ENCODE data around the gene NUP205.
"Not testable (repeated sequence)": the region's sequence is repeated elsewhere in the genome, so short reads cannot be mapped to it uniquely, and the experiment has no call there.

Gene NUP205

DNA sequence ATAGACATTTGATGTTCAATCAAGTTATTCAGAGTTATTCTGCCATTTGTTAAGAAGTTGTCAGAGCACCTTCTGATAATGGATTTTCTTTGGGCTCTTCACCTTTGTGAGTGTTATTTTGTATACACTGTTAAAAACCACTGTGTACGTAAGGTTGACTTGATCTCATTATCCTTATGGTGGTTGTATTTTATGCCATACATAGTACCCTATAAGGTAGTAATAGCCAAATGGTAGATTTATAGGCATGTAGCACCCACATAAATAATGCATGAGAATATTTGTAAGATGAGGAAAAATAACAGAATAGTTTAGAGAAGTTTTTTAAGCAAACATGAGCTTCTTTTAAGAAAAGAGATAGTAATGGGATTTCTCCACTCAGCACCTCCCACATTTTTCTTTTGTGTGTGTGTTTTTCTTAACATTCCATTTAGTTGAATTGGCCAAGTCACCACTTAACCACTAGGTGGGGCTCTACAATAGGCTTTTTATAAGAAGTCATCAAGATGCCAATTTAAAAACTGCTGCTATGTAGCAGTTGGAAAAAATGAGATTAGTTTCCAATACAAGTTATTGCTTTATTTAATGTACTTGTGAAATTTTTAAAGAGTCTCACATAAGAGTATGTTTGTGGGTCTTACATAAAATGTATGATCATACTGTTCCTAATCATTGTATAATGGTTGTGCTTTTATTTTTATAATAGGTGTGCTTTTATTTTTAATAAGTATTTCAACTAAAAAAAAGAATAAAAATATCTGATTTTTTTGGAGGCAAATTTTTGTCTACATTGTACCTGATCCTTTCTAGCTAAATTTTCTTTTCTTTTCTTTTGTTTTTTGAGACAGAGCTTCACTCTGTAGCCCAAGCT, 63.5 kb downstream of the NUP205 start:
- DNase-seq (ENCODE audit: low read depth in 2 of 3, low spot score in 1 of 3): no peak

DNA sequence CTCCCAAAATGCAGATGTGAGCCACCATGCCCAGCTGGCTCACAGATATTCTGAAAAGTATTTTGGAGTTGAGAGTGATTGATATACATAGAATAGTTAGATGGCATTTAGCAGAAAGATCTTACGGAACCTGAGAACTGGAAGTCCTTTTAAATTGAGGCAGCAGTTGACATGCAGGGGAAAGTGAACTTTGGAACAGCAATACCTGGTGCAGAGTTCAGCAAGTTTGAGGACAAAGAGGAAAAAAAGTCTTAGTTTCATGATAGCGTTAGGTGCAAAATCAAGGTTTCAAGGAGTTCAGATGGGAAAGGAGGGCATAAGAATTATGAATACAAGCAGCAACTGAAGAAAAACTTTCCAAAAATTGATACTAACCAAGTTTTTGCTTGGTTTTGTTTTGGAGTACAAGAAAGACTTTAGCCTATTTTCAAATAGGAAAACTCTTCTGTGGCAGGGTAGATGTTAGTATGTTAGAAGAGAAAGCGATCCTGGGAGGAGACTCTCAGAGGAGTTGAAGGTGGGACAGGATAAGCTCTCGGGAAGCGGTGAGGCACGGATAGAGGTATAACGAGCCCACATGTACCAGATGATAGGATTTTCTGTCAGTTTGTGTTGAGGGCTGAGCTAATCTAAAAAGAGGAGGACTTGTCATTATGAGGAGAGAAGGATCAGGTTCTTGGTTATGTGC, 76.6 kb downstream of the NUP205 start:
- no peak for DNase-seq (ENCODE audit: low read depth in 2 of 3, low spot score in 1 of 3)

DNA sequence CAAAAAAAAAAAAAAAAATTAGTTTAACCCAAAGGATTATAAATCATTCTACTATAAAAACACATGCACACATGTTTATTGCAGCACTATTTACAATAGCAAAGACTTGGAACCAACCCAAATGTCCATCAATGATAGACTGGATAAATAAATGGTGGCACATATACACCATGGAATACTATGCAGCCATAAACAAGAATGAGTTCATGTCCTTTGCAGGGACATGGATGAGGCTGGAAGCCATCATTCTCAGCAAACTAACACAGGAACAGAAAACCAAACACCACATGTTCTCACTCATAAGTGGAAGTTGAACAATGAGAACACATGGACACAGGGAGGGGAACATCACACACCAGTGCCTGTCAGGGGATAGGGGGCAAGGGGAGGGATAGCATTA, 82.0 kb downstream of the NUP205 start:
- DNase-seq (ENCODE audit: low read depth in 2 of 3, low spot score in 1 of 3): not testable (repeated sequence)

DNA sequence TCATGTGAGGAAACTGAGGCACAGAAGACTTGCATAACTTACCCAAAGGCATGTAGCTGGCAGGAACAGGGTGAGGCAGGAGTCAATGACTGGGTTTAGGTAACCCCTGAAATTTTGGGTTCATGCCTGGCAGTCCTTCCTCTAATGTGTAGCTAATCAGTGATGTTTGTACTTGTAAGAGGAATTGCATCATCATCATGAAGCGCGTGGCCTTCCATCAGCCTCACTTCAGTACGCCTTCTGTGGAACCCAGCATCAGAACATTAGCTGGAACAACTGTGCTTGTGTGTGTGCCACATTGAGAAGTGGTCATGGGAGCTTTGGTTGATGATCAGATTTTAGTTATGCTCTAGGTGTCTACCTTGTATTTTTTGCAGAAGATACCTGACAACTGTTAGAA, 86.4 kb downstream of the NUP205 start:
- DNase-seq (ENCODE audit: low read depth in 2 of 3, low spot score in 1 of 3): no peak

DNA sequence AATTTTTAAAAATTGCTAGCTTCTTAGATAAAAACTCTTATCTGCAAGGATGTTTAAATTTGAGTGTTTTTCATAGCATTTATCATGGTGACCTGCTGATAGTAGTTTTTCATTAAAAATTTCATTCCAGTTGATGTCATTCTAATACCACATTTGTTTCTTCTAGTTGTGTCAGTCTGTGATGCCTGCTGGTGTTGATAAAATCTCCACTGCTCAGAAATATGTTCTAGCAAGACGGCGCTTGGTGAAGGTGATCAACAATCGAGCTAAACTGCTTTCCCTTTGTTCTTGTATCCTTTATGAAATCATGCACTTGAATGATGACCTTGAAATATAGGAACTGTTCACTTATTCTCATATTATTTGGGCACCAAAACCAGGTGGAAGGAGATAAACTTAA, 87.0 kb downstream of the NUP205 start:
- DNase-seq (ENCODE audit: low read depth in 2 of 3, low spot score in 1 of 3): no peak

DNA sequence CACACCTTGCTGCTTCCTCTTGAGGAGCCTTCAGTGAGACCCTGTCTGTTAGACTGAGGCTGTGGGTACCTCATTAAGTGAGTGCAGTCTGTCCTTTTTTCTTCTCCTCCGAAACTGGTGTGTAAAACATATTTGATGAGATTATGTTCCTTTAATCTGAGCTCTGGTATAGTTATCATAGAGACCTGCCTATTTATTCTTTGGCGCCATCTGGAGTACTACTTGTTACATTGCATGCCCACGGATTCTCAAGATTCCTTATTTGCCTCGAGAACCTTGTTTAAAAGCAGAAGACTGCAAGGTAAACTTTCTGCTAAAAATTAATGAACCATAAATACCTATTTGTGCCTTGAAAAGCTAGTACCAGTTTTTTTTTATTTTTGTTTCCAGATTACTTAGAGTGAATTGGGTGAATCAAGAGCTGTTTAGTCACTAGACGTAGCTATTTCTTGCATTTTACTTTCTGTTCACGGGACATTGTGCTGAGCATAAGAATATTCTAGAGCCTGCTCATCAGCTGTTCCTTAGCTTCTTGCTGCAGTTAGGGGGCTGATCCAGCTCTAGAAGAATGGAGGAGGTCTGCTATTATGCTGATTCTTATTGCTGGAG, 87.7 kb downstream of the NUP205 start:
- DNase-seq (ENCODE audit: low read depth in 2 of 3, low spot score in 1 of 3): no peak

DNA sequence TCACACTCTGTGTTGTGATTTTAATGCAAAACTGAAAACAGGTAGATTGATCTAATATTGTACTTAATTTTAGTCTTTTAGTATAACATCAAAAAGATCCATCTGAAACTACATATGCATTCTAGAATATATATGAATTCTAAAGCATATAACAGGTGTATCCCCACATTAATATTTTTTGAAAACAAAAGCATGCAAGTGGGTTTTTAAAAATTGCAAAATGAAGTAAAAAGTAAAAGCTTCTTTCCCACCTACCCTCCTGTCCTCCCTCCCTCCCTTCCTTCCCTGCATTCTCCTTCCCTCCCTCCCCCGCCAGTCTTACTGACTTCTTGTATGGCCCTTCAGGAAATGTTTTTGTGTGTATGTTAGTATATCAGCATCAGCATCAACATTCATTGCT, 90.0 kb downstream of the NUP205 start:
- no peak for DNase-seq (ENCODE audit: low read depth in 2 of 3, low spot score in 1 of 3)

DNA sequence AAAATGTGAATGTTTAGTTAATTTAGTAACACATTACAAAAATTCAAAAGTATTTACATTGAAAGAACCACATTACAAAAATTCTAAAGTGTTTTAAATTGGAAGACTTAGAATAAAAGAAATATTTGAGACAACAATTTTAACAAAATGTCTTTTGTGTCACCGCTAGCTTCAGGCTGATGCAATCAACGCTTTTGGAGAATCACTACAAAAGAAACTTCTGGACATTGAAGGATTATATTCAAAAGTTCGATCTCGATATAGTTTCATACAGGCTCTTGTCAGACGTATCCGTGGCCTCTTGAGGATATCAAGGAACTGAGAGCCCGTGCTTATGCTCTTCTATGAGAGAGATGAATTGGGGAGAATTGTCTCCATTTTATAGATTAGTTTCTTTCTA, 90.5 kb downstream of the NUP205 start:
- no peak for DNase-seq (ENCODE audit: low read depth in 2 of 3, low spot score in 1 of 3)

DNA sequence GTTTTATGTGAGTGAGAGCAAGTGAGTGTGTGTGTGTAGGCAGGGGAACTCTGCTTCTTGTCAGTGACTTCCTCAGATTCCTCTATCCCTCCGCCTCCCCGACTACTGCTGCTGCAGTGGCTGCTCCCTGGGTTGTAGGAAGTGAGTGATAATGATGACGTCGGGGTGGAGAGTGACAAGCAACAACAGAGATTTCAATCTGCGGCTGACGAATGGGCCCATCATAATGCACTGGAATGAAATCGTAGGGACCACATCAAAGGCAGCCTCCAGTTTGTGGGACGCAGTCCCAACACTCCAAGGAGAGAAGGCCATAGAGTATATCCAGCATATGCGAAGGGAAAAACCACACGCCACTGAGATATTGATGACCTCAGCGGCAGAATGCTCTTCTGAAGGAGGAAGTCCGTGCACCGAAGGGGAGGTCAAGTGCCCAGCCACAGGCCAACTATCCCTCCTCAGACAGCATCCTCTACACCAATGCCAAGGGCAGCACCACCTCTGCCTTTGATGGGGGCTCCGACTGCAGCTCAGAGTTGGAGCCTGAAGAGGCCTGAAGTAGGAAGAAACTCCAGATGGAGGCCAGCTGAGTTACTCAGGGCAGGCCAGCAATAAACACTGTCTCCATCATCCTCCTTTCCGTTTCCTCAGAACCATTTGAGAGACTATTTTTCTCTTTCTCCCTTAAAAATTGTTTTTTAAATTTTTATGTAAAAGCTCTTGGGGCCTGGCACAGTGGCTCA, 93.3 kb downstream of the NUP205 start:
- DNase-seq (ENCODE audit: low read depth in 2 of 3, low spot score in 1 of 3): no peak

DNA sequence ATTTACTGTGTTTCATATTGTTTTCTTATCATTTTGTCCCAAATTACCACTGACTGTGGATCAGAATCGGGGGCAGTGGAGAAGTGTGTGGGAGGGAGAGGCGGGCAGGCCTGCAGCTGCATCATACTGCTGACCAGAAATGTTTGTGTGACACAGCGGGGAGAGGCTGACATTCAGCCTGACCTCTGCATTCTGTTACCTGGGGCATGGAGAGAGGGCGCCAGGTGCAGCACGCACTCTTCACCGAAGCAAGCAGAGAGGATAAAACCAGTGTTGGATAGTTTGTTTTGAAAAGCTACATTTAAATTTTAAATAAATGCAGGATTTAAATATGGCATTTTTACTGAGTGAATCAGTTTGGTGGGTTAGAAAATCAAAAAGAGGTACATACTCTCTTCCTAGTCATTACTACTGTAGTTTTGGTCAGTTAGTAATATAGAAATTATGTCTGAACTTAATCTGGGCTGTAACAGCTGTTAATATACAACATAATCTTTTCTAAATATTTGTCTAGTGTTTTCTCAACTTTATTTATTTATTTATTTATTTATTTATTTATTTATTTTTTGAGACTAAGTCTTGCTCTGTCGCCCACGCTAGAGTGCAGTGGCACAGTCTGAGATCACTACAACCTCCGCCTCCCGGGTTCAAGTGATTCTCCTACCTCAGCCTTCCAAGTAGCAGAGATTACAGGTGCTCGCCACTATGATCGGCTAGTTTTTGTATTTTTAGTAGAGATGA, 95.8 kb downstream of the NUP205 start:
- no peak for DNase-seq (ENCODE audit: low read depth in 2 of 3, low spot score in 1 of 3)

DNA sequence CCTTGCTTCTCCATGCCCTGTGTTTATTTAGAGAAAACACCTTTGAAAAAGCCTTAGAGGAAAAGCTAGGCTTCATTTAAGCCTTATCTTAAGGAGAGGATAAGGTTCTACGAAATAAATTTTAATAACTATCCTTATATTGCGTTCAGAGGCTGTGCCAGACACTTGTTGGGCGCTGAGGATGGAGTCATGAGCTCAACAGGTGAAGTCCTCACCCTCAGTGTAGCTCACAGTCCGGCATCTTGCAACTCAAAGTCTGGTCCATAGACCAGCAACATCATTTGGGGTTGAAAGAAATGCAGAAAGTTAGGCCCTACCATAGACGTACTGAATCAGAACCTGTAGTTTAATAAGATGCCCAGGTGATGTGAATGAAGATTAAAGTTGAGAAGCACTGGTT, 100.8 kb downstream of the NUP205 start:
- no peak for DNase-seq (ENCODE audit: low read depth in 2 of 3, low spot score in 1 of 3)

DNA sequence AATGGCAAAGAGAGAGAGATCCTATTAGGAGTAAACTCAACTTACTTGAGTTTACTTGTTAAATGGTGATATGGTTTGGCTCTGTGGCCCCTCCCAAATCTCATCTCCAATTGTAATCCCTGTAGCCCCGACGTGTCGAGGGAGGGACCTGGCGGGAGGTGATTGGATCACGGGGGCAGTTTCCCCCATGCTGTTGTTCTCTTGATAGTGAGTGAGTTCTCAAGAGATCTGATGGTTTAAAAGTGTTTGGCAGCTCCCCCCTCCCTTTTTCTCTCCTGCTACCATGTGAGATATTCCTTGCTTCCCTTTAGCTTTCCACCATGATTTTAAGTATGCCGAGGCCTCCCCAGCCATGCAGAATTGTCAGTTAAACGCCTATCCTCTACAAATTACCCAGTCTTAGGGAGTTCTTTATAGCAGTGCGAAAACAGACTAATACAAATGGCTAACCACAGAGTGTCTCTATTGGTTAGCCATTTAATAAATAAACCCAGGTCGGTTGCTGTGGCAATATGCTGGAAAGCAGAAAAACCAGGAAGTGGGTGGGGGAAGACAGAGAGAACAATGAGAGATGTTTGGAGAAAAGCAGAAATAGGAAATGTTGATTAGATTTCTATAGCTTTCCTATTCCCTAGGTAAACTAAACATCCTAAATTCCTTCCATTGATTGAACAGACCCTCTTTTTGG, 101.6 kb downstream of the NUP205 start:
- no peak for DNase-seq (ENCODE audit: low read depth in 2 of 3, low spot score in 1 of 3)

DNA sequence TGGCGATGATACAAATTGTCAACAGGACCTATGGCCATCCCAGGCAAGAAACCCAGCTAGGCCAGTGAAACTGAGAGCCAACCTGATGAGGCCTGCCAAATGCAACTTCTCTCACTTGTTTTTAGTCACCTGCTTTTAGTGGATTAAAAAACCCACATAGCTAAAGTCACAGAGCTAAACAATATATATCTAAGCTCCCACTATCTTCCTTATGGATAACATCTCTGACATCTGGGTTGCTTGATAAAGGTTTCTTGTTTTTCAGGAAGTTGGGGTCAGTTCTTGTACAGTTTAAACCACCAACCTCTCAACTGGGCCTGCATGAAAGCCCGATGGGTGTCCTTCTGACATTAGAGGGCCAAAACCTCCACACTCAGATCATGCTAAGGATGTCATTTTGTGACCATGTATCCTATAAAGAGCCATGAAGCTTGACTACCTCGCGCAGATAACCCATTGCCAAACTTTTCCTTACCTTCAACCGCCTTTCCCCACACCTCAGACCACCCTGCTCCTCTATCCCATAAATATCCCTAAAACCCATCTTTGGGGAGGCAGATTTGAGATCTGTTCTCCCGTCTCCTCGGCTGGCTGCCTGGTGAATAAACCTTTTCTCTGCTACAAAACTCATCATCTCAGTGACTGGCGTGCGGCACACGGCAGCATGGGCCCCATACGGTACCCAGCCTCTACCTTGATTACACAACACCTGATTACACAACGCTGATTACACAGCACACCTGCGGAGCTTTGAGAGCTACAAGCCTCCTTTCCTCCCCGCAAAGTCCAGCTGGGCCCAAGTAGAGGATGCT, 103.8 kb downstream of the NUP205 start:
- DNase-seq (ENCODE audit: low read depth in 2 of 3, low spot score in 1 of 3): no peak

DNA sequence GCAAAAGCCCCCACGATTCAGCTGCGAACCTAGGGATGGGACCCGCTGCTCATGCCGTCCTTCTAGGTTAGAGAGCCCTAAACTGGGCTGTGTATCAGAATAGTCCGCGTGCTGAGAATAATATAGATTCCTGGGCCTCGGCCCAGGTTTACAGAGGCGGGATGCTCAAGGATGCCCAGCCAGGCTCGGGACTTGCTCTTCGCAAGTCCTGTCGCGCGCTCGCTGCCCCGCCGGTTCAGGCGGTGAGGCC, 104.3 kb downstream of the NUP205 start:
- DNase-seq (ENCODE audit: low read depth in 2 of 3, low spot score in 1 of 3): no peak

DNA sequence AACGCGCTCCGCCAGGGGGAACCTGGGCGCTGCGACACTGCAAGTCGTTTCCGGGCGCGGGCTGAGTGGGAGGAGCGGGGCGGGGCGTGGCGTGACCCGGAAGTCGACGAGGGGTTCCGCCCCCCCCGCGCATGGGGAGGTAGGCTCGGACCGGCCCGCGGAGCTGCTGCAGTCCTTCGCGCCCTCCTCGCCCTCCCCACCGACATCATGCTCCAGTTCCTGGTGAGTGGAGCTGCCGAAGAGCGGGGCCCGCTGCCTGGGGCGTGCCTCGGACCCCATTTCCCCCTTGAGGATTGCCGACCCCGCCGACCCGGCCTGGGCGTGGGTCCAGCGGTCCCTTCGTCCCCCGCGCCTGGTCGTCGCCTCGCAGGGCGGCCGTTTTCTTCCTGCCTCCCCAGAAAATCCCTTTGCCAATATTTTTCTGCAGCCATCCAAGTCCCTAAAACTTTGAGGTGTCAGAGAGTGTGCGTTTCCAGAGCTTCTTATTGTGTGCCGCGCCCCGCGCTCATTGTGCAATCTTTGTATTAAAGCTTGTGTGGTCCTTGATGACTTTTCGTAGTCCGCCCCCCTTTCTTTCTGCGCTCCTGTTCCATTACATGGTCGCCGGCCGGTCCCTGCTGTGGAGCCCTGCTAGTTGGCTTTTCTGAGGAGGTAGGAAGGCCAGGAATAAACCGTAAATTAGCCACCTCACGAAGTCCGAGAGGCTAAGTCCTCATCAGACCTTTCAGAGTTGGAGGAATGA, 104.8 kb downstream of the NUP205 start, which contains the start of gene STMP1:
TSS of gene STMP1 (plus strand) at position 142 of the 742 bp plus-strand sequence.
- DNase-seq (ENCODE audit: low read depth in 2 of 3, low spot score in 1 of 3): peak; percentile 93 to 97 (median 95)

DNA sequence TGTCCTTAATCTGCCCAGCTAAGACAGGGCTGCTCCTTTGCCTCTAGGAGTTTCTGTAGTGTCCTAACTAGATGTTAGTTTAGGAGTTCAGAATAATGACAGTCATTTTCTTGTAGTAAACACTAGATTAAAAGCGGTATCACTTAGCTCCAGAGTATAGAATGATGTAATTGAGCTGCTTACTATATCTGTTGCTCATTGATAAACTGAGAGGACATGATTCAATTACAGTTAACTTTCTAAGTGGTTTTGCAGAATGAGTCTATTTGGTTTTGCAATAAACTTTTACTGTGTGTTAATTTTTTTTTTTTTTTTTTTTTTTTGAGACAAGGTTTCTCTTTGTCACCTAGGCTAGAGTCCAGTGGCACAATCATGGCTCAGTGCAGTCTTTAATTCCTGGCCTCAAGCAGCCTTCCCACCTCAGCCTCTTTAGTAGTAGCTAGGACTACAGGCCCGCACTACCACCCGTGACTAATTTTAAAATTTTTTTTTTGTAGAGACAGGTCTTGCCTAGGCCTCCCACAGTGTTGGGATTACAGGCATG, 106.4 kb downstream of the NUP205 start:
- no peak for DNase-seq (ENCODE audit: low read depth in 2 of 3, low spot score in 1 of 3)

DNA sequence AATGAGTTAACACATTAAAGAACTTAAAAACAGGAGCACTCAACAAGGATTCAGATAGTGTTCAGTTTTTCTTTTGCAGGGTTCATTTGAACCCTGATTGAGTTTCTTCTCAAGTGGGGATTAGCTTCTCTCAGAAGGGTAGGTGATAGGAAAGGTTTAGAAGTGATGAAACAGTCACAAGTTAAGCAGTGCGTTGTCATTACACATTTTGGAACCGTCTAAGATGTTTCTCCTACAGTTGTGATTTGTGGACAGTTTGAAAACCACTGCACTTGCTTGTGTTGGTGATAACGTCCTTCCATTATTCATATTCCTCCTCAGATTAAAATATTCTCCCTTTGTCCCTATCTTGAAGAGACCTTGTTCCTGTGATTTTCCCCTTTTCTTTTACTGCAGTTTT, 107.3 kb downstream of the NUP205 start:
- no peak for DNase-seq (ENCODE audit: low read depth in 2 of 3, low spot score in 1 of 3)

DNA sequence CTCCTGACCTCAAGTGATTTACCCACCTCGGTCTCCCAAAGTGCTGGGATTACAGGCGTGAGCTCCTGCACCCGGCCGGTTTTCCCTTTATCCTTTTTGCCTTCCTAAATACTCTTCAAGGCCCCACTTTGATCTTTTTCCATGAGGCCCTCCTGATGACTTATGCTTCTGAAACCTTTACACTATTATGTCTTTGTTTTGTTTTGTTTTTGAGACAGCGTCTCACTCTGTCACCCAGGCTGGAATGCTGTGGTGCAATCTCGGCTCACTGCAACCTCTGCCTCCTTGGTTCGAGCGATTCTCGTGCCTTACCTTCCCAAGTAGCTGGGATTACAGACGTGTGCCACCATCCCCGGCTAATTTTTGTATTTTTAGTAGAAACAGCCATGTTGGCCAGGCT, 108.4 kb downstream of the NUP205 start:
- DNase-seq (ENCODE audit: low read depth in 2 of 3, low spot score in 1 of 3): no peak

DNA sequence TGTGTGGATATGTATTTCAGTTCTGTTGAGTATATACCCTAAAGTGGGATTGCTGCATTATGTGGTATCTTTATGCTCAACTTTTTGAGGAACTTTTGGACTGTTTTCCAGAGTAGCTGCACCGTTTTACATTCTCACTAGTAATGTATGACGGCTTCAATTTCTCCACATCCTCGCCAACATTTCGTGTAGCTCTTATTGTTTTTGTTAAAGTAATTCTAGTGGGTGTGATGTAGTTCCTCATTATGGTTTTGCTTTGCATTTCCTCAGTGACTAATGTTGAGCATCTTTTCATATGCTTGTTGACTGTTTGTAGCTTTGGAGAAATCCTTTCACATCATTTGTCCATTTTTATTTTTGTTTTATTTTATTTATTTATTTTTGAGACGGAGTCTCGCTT, 109.1 kb downstream of the NUP205 start:
- no peak for DNase-seq (ENCODE audit: low read depth in 2 of 3, low spot score in 1 of 3)
